Measurements from ENCODE around the gene ZNF439.

GRCh38 chr19:11807099-11807380 is 41.5 kb upstream of the ZNF439 start:
- TF ChIP-seq, protein P1, sequence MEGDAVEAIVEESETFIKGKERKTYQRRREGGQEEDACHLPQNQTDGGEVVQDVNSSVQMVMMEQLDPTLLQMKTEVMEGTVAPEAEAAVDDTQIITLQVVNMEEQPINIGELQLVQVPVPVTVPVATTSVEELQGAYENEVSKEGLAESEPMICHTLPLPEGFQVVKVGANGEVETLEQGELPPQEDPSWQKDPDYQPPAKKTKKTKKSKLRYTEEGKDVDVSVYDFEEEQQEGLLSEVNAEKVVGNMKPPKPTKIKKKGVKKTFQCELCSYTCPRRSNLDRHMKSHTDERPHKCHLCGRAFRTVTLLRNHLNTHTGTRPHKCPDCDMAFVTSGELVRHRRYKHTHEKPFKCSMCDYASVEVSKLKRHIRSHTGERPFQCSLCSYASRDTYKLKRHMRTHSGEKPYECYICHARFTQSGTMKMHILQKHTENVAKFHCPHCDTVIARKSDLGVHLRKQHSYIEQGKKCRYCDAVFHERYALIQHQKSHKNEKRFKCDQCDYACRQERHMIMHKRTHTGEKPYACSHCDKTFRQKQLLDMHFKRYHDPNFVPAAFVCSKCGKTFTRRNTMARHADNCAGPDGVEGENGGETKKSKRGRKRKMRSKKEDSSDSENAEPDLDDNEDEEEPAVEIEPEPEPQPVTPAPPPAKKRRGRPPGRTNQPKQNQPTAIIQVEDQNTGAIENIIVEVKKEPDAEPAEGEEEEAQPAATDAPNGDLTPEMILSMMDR (IDR thresholded peaks at IDR 0.05), result no peak
- TF ChIP-seq POLR2A (IDR thresholded peaks at IDR 0.05), result no peak

Measured in thyroid gland (tissue), 4 donors.